COLO668 (cell line): ENCODE data around the gene KCNQ1OT1.

Source experiments
- DNase-seq: peaks from one replicate; lab custom pipeline; 2025; ENCODE audit not compliant: unreplicated experiment; lab: John Stamatoyannopoulos, UW

The KCNQ1OT1 gene

GRCh38 chr11:2612884-2613571 lies 86.8 kb downstream of the KCNQ1OT1 start:
- peak; percentile 6 for DNase-seq

GRCh38 chr11:2609345-2609744 lies 90.4 kb downstream of the KCNQ1OT1 start:
- no peak for DNase-seq

- DNase-seq = no peak
Observed at GRCh38 chr11:2599561-2600189, 100.1 kb downstream of the KCNQ1OT1 start.

- no peak for DNase-seq
Observed at GRCh38 chr11:2595204-2595603, 104.6 kb downstream of the KCNQ1OT1 start.

- no peak for DNase-seq
Observed at GRCh38 chr11:2594267-2594666, 105.5 kb downstream of the KCNQ1OT1 start.

- DNase-seq = no peak
Observed at GRCh38 chr11:2593393-2593950, 106.3 kb downstream of the KCNQ1OT1 start.

- no peak for DNase-seq
Observed at GRCh38 chr11:2592559-2593392, 107.0 kb downstream of the KCNQ1OT1 start.

- no peak for DNase-seq
Observed at GRCh38 chr11:2591805-2592204, 108.0 kb downstream of the KCNQ1OT1 start.

GRCh38 chr11:2590965-2591754 lies 108.6 kb downstream of the KCNQ1OT1 start:
- no peak for DNase-seq

GRCh38 chr11:2590131-2590964 lies 109.4 kb downstream of the KCNQ1OT1 start:
- DNase-seq = no peak

- DNase-seq = no peak
Observed at GRCh38 chr11:2589538-2589934, 110.3 kb downstream of the KCNQ1OT1 start.

- peak; percentile 29 for DNase-seq
Observed at GRCh38 chr11:2588809-2589537, 110.8 kb downstream of the KCNQ1OT1 start.

- DNase-seq = no peak
Observed at GRCh38 chr11:2587976-2588748, 111.6 kb downstream of the KCNQ1OT1 start.

GRCh38 chr11:2587132-2587930 lies 112.5 kb downstream of the KCNQ1OT1 start:
- DNase-seq = no peak

GRCh38 chr11:2586793-2587131 lies 113.0 kb downstream of the KCNQ1OT1 start:
- no peak for DNase-seq

- DNase-seq = no peak
Observed at GRCh38 chr11:2586087-2586792, 113.6 kb downstream of the KCNQ1OT1 start.

GRCh38 chr11:2585566-2586086 lies 114.2 kb downstream of the KCNQ1OT1 start:
- no peak for DNase-seq
